ENCODE measurements around the gene ATXN3L. TPM values are rescaled to one million over a fixed set of nuclear protein-coding genes. Genes with fewer than 3 reads are reported as not detected.

Gene ATXN3L
- total RNA-seq (2014; rRNA removed): not detected in 2 replicates
- not detected for polyA plus RNA-seq (2012)

DNA sequence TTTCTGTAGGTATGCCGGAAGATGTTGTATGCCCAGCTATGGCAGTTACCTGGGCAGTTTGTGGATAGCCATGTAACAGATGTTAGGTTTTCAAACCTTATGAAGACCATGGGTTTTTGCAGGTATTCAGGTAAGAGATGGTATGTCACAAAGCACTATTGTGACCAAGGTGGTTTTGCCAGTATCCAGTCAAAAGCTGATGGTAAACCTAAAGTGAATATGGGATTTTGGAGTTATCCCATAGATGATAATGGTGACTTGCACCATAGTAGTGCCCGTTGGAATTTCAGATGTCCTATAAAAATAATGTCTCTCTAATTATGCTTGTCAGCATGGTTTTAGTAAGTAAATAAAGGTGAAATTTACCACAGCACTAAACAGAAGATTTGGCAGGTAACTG is at the start of gene ATXN3L:
Gene ATXN3L (minus strand): TSS at position 101 of the 400 bp plus-strand sequence. CDS start 119 bp downstream, outside the sequence.
- no peak for DNase-seq (ENCODE audit: low read depth)

GRCh38 chrX:13369256-13370030 is 49.6 kb upstream of the ATXN3L start:
- DNase-seq (ENCODE audit: low read depth): no peak

DNA sequence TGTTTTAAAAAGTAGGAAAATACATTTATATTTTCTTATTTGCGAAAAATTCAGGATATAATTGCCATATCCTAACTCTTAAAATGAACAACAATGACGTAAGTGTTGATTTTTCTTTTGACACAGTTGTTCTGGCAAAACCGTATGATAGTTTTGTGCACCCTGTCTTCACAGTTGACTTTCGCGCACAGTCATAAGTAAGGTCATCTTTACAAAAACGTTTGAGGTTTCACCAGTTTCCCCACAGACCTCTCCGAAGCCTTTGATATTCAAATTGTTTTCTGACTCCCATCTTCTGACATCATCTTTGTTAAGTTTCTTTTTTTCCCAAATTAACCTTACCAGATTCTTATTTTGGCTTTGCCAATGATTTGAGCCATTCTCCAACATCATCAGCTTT is 48.1 kb upstream of the ATXN3L start:
- no peak for DNase-seq (ENCODE audit: low read depth)

- no peak for DNase-seq (ENCODE audit: low read depth)
Measured at GRCh38 chrX:13366698-13367097, 46.8 kb upstream of the ATXN3L start.

DNA sequence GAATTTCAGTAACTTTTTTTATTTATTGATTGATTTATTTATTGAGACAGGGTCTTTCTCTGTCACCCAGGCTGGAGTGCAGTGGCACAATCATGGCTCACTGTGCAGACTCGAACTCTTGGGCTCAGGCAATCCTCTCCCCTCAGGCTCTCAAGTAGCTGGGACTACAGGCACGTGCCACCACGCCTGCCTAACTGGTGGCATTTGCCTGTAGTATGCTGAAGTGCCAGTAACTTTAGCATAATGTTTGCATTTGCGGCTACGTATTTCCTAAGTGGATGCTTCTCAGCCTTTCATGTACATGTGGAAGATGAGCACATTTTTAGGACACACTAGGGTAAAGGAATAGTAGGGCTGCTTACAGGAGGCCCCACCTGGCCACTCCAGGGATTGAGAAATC is 45.3 kb upstream of the ATXN3L start:
- no peak for DNase-seq (ENCODE audit: low read depth)

DNA sequence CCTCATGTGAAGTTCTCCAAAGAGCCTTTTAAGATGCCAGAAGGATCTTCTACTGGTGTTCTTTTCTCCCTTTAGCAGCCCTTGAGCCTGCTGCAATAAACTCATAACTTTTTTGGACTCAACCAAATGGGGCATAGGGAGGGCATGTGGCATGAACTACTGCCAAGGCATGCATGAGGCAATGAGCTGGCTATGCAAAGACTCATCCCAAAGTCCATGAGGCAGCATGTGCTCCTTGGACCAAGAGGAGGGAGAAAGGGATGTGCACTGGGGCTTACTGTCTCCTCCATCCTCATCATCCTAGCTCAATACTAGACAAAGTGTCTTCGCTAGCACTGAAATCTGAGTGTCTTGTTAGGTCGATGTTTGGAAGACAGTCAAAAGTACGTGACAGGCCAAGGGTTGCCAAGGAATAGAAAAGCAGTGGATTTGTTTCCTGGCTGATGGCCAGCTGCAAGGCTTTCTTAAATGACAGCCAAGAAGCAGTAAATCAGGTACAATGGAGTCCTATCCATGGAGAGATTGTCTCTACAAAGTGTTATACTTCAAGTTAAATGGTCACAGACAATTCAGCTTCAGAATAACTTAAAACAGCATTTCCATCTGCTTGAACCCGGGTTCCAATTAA is 44.5 kb upstream of the ATXN3L start:
- DNase-seq (ENCODE audit: low read depth): no peak

- DNase-seq (ENCODE audit: low read depth): peak; percentile 81
Measured at GRCh38 chrX:13360146-13360545, 40.3 kb upstream of the ATXN3L start.

- peak; percentile 54 for DNase-seq (ENCODE audit: low read depth)
Measured at GRCh38 chrX:13357925-13358324, 38.1 kb upstream of the ATXN3L start.

GRCh38 chrX:13346646-13347045 is 26.8 kb upstream of the ATXN3L start:
- DNase-seq (ENCODE audit: low read depth): no peak

- no peak for DNase-seq (ENCODE audit: low read depth)
Measured at GRCh38 chrX:13345438-13345837, 25.6 kb upstream of the ATXN3L start.

GRCh38 chrX:13345037-13345436 is 25.2 kb upstream of the ATXN3L start:
- DNase-seq (ENCODE audit: low read depth): no peak

GRCh38 chrX:13341491-13342101 is 21.7 kb upstream of the ATXN3L start:
- DNase-seq (ENCODE audit: low read depth): no peak

DNA sequence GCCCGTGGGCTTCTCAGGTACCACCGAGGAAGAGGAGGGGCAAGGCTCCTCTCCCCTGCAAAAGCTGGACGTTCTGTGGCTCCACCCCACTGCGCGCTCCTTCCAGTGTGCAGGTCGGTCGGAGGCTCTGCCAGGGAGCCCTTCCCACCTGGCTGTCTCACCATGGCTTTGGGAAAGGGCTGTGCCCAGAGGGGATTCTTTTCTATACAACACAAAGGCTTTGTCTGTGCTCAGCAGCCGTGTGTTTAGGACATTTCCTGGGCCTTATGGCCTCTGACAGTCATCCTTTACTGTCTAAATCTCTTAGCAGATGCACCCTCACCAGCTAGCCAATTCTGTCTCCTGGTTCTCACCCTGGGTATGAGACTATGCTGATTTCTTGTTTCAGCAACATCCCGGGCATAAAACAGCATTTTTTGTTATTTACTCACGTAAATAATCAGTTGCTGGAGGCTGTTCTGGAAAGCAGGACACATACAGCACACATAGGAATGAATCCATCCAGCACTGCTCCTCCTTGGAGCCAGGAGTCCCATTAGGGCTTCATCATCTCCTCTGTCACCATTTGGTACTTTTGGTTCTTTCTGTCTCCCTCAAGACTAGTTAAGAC is 20.4 kb upstream of the ATXN3L start:
- no peak for DNase-seq (ENCODE audit: low read depth)

DNA sequence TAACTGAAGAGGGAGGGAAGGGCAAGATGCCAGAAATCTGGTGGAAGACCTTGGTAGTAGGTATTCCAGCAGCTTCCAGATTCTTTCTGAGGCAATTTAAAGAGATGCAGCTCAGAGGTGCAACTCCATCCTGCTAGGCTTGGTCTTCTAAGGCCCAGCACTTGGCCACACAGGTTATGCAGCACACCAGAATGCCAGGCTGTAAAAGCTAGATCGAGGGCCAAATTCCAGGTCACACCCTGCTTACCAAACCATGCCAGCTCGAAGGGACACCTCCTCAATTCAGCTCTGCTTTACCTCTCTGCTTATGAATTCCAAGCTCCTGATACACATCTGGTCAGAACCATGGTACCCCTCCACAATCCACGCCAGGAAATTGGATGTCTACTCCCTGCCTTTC is 19.8 kb upstream of the ATXN3L start:
- DNase-seq (ENCODE audit: low read depth): no peak

GRCh38 chrX:13338996-13339515 is 19.2 kb upstream of the ATXN3L start:
- DNase-seq (ENCODE audit: low read depth): no peak

DNA sequence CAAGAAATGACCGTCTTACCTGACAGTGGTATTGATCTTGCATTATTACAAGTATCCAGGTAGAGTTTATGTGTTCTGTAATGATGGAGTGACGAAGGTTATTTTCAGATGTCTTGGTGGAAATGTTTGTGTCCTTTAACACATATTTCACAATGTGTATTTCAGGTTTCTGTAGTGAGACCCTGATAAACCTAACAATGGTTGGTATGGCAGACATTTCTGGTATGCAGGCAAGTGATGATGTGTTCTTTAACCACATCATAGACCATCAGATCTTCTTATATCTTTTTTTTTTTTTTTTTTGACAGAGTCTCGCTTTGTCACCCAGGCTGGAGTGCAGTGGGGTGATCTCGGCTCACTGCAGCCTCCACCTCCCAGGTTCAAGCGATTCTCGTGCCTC is 14.6 kb upstream of the ATXN3L start:
- DNase-seq (ENCODE audit: low read depth): no peak

- no peak for DNase-seq (ENCODE audit: low read depth)
Measured at GRCh38 chrX:13330446-13330845, 10.6 kb upstream of the ATXN3L start.

DNA sequence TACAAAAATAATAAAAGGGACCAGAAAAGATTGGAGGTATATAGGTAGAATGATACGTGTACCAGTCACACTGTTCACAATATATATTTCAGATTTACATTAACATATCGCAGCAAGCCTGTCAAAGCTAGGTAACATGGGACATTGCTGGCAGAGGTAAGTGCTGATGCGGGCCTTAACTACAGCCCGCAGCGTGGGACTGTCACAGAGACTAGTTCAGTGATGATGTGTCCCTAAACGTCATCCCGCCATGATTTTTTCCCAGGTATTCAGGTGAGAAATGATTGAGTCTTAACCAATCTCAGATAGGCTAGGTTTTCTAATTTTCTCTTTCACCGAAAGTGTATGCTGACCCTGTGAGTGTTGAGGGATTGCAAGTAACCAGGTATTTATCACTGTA is 7.8 kb upstream of the ATXN3L start:
- DNase-seq (ENCODE audit: low read depth): no peak

DNA sequence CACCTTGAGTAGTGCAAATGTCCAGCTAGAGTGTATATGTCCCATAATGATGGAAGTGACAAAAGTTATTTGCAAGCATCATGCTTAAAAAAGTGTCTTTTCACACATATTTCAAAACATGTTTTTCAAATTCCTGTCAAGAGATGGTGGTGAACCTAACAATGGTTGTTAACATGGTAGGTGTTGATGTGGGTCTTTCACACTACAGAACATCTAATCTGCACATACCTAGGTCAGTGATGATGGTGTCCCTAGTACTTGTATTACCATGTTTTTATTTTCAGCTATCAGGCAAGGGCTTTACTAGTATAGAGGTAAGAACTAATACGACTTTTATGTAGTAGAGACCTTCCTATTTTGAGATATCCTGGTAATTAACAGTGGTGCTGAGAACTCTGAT is 3.4 kb upstream of the ATXN3L start:
- no peak for DNase-seq (ENCODE audit: low read depth)

DNA sequence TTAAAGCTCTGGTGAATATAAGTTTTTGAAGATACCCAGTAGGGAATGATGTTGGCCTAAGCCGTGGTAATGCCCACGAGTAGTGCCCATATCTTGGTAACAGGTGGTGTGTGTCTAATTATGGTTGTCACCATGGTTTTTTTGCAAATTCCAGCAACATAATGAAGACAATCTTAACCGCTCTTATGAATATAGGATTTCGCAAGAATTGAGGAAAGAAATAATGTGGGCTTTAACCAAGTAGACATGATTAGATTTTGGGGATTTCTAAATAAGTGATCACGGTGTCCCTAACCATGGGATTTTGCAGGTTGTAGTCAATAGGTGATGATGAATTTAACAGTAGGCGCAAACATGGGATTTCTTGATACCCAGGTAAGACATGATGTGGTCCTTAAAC is 2.5 kb downstream of the ATXN3L start:
- no peak for DNase-seq (ENCODE audit: low read depth)

DNA sequence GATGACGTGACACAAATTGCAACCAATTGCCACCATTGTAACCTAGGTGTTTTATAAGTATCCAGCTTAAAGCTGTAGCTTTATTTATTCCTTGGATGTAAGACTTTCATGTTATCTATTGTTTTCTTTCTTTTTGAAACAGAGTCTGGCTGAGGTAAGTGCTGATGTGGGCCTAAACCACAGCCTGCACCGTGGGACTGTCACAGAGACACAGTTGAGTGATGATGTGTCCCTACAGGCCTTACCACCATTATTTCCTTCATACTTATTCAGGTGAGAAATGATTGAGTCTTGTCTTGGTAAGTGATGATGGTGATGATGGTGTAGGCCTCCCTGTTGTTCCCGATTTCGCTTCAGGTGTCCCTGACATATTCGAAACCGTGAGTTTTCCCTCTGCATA is 8.3 kb downstream of the ATXN3L start:
- DNase-seq (ENCODE audit: low read depth): no peak

- DNase-seq (ENCODE audit: low read depth): no peak
Measured at GRCh38 chrX:13309631-13310030, 10.2 kb downstream of the ATXN3L start.

Measured in LHCN-M2 (cell line).